HG03095 (cell line): ENCODE results near the gene LENG1.
"Not testable (repeated sequence)": the region's sequence is repeated elsewhere in the genome, so short reads cannot be mapped to it uniquely, and the experiment has no call there.

ENCODE experiments used
- ATAC-seq: cut with Tn5 transposase; IDR thresholded peaks from one replicate; pipeline ENCODE4 v1.9.1; 2021; ENCODE audit warnings: moderate library complexity; ENCODE audit not compliant: unreplicated experiment

The LENG1 gene

GRCh38 chr19:54159352-54160181 lies at the start of gene LENG1:
TSS of gene LENG1 (minus strand) at chr19:54159721. CDS start at chr19:54159695, 26 bp downstream.
- ATAC-seq = peak; percentile 84

- ATAC-seq = no peak
Measured at GRCh38 chr19:54208784-54209057, 49.2 kb upstream of the LENG1 start.

GRCh38 chr19:54207983-54208783 lies 48.7 kb upstream of the LENG1 start:
- ATAC-seq = peak; percentile 38

DNA sequence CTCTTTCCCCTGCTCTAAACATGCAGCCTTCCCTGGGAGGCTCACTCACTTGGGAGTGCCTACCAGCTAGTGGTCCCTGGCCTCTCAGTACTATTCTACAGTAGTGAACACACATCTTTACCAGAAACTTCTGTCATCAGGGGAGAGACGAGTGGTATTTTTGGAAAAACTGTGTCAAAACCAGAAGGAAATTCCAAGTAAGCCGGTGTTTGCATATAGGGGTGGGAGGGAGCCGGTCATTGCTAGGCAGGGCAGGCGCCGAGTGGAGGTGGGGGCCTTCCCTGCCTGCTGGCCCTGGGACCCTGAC lies 48.1 kb upstream of the LENG1 start:
- no peak for ATAC-seq

- not testable (repeated sequence) for ATAC-seq
Measured at GRCh38 chr19:54207193-54207592, 47.7 kb upstream of the LENG1 start.

DNA sequence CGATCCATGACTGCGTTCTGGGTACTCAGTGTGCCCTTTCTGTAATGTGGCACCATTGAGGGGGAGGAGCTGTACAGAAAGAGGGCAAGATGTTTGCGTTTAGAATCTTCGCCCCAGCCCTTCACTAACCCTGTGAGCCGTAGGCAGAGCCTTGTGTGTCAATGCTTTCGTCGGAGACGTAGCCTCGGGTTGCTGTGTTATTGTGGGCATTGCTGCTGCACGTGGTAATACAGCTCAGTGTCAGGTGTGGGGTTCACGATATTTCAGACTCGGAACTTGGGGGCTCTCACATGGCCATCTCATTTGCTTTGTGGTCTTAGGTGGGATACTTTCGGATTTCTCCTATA lies 47.3 kb upstream of the LENG1 start:
- ATAC-seq = no peak

- no peak for ATAC-seq
Measured at GRCh38 chr19:54206030-54206830, 46.7 kb upstream of the LENG1 start.

DNA sequence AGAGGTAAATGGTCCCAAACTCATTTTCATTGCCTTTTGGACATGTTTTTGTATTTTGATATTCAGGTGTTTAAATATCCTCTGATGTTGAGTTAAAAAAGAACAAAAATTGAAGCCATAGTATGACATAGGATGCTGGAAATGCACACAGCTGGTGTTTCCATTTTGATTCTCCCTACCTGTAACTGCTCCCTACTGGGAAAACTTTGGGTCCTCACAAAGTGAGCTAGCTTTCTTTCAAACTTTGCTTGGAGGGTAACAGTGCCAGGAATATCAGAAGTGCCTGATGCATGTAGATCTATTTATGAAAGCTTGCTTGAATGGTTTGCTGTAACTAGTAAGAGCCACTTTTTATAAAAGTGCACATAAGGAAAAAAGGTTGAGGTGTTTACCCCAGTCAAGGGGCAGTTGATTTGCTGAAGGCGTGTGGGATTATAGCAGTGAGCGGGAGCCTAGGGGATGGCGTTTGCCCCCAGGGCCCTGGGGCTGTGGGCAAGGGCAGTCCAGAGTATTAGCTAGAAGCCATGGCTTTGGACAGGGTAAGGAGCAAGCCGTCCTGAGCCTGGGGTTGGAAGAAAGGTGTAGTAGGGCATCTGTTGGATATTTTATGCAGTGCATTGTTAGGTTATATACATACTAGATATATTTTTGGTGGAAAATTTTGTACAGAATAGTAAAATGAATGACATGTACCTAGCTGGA lies 45.4 kb upstream of the LENG1 start:
- ATAC-seq = no peak

DNA sequence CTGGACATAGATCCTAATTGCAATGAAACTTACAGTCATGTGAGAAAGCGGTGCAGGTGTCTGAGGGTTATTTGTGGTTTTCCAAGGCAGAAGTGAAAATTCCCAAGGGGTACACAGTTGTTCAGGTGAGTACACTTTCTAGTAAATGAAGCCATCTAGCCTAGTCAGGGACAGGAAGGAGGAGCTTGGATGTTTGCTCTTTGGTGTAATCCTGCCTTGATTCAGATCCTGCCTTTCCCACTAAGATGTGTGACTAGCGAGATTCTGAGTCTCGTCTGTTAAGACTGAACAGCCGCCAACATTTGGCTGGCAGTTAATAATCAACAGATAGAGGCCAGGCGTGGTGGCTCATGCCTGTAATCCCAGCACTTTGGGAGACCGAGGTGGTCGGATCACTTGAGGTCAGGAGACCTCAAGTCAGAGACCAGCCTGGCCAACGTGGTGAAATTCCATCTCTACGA lies 43.7 kb upstream of the LENG1 start:
- ATAC-seq = no peak

DNA sequence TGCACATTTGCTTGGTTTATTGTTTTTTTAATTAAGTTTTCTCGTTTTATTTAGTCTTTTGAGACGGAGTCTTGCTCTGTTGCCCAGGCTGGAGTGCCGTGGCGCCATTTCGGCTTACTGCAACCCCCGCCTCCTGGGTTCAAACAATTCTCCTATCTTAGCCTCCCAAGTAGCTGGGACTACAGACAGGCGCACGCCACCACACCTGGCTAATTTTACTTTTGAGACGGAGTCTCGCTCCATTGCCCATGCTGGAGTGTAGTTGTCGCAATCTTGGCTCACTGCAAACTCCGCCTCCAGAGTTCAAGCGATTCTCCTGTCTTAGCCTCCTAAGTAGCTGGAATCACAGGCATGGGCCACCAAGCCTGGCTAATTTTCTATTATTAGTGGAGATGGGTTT lies 42.5 kb upstream of the LENG1 start:
- no peak for ATAC-seq

DNA sequence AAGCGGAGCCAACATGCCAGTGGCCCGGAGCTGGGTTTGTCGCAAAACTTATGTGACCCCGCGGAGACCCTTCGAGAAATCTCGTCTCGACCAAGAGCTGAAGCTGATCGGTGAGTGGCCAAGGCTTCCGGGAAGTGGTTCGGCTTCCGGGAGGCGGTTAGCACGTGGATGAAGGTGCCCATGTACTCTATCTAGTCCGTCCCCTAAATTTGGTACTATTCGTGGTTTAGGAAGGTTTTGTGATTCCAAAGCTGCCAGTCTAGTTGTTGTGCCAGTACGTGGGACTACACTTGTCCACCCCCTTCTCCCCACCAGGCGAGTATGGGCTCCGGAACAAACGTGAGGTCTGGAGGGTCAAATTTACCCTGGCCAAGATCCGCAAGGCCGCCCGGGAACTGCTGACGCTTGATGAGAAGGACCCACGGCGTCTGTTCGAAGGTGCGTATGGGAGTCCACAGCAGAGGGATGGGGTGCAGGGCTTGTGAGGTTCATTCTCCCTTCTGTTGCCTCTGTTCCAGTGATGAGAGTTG lies 41.7 kb upstream of the LENG1 start:
- ATAC-seq = no peak

- no peak for ATAC-seq
Measured at GRCh38 chr19:54199401-54199800, 39.9 kb upstream of the LENG1 start.

- ATAC-seq = no peak
Measured at GRCh38 chr19:54197121-54197520, 37.6 kb upstream of the LENG1 start.

- ATAC-seq = no peak
Measured at GRCh38 chr19:54196536-54196935, 37.0 kb upstream of the LENG1 start.

DNA sequence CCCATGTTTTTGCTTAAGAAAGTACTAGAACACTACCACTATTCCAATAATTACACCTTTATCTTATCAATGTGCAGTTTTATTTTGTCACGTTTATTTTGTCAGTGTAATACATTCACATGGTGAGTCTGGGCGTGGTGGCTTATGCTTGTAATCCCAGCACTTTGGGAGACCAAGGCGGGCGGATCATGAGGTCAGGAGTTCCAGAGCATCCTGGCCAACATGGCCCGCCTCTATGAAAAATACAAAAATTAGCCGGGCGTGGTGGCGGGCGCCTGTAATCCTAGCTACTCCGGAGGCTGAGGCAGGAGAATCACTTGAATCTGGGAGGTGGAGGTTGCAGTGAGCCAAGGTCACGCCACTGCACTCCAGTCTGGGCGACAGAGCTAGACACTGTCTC lies 34.9 kb upstream of the LENG1 start:
- not testable (repeated sequence) for ATAC-seq

GRCh38 chr19:54193011-54193410 lies 33.5 kb upstream of the LENG1 start:
- no peak for ATAC-seq

GRCh38 chr19:54191811-54192453 lies 32.4 kb upstream of the LENG1 start:
- ATAC-seq = no peak

- peak; percentile 32 for ATAC-seq
Measured at GRCh38 chr19:54191011-54191810, 31.7 kb upstream of the LENG1 start, which contains the start of gene TSEN34. TSS of gene TSEN34 (plus strand) at chr19:54191308. CDS start at chr19:54191365, 57 bp downstream.

DNA sequence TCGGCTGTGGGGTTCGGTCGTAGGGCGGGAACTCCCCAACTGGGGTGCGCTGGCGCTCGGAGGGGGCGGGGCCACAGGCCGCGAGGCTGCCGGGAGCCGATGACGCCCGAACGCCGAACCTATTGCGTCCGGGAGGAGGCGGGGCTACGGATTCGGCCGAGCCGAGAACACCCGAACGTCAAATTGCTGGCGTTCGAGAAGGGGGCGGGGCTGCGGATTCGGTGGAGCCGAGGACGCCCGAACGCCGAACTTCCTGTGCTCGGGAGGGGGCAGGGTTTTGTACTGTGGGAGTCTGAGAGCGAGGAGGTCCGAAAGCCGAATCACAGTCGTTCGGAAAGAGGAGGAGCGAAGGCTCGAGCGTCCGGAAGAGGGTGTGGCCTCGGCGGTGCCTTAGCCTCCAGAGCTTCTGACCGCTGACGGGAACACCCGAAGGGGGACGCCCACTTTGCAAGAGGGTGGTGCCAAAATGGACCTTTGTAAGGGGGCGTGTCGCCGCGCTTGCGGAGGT lies 31.0 kb upstream of the LENG1 start:
- peak; percentile 37 for ATAC-seq
